ENCODE results near the gene TARS3.

- TF ChIP-seq POLR2A (IDR thresholded peaks at IDR 0.05): no peak
- no peak for TF ChIP-seq CTCF (IDR thresholded peaks at IDR 0.05)
Measured at GRCh38 chr15:101615986-101616848, 108.1 kb downstream of the TARS3 start.
